ENCODE data around the gene CFAP100. TPM values are rescaled to one million over a fixed set of nuclear protein-coding genes. Genes with fewer than 3 reads are reported as not detected.

Gene CFAP100
- total RNA-seq, 1 donor from 2014 or later = not detected

- no peaks in the 10 kb centered on the region for H3K36me3 ChIP-seq (ENCODE audit: insufficient read depth, low read length)
- no peaks in the 10 kb centered on the region for H3K9me3 Mint-ChIP-seq (ENCODE audit: unreplicated experiment)
- H3K4me1 ChIP-seq (ENCODE audit: insufficient read depth, low read length) = peaks cover 5% of the 10 kb centered on the region
- no peak overlapping the region for H3K4me2 ChIP-seq (ENCODE audit: low read length)
- H3K4me3 ChIP-seq (ENCODE audit: insufficient read depth, low read depth, low read length) = no peak overlapping the region
- H2AFZ ChIP-seq (ENCODE audit: low read depth, low read length) = no peak overlapping the region
- peaks cover 31% of the 10 kb centered on the region for H3K27me3 Mint-ChIP-seq (ENCODE audit: low read depth, unreplicated experiment)
- no peak overlapping the region for H3K27ac Mint-ChIP-seq (ENCODE audit: unreplicated experiment)
- TF ChIP-seq EZH2 (IDR thresholded peaks at IDR 0.05; ENCODE audit: insufficient read depth, low read length) = no peak
- TF ChIP-seq CTCF (IDR thresholded peaks at IDR 0.05; ENCODE audit: insufficient read depth, low read depth, low read length) = no peak
- peaks cover 9% of the 10 kb centered on the region for H3K4me1 Mint-ChIP-seq (ENCODE audit: low read depth, unreplicated experiment)
- no peaks in the 10 kb centered on the region for H3K36me3 Mint-ChIP-seq (ENCODE audit: low read depth, unreplicated experiment)
- no peaks in the 10 kb centered on the region for H3K79me2 ChIP-seq (ENCODE audit: insufficient read depth, low read length)
- no peak overlapping the region for H3K27ac ChIP-seq (ENCODE audit: low read depth, low read length)
- no peak for FAIRE-seq
- no peaks in the 10 kb centered on the region for H4K20me1 ChIP-seq (ENCODE audit: insufficient read depth, low read length)
- peaks cover 2% of the 10 kb centered on the region for H3K27me3 ChIP-seq (ENCODE audit: insufficient read depth, low read length)
- no peak overlapping the region for H3K9ac ChIP-seq (ENCODE audit: low read length)
- no peak for DNase-seq (ENCODE audit: low read depth)
- H3K9me3 ChIP-seq (ENCODE audit: insufficient read depth, low read depth, low read length) = no peaks in the 10 kb centered on the region
- no peak overlapping the region for H3K4me3 Mint-ChIP-seq (ENCODE audit: unreplicated experiment)
Measured at GRCh38 chr3:126482503-126483255, 88.0 kb downstream of the CFAP100 start.

GRCh38 chr3:126483321-126483761 lies 88.6 kb downstream of the CFAP100 start:
- no peaks in the 10 kb centered on the region for H4K20me1 ChIP-seq (ENCODE audit: insufficient read depth, low read length)
- no peaks in the 10 kb centered on the region for H3K36me3 ChIP-seq (ENCODE audit: insufficient read depth, low read length)
- H3K9me3 Mint-ChIP-seq (ENCODE audit: unreplicated experiment) = no peaks in the 10 kb centered on the region
- H3K27me3 ChIP-seq (ENCODE audit: insufficient read depth, low read length) = peaks cover 2% of the 10 kb centered on the region
- H3K9me3 ChIP-seq (ENCODE audit: insufficient read depth, low read depth, low read length) = no peaks in the 10 kb centered on the region
- H3K4me1 Mint-ChIP-seq (ENCODE audit: low read depth, unreplicated experiment) = peaks cover 9% of the 10 kb centered on the region
- FAIRE-seq (no peak), DNase-seq (ENCODE audit: low read depth) (no peak)
- H2AFZ ChIP-seq (ENCODE audit: low read depth, low read length) = no peak overlapping the region
- H3K4me2 ChIP-seq (ENCODE audit: low read length) = no peak overlapping the region
- TF ChIP-seq CTCF (IDR thresholded peaks at IDR 0.05; ENCODE audit: insufficient read depth, low read depth, low read length) (no peak), EZH2 (IDR thresholded peaks at IDR 0.05; ENCODE audit: insufficient read depth, low read length) (no peak)
- no peak overlapping the region for H3K27ac Mint-ChIP-seq (ENCODE audit: unreplicated experiment)
- peaks cover 5% of the 10 kb centered on the region for H3K4me1 ChIP-seq (ENCODE audit: insufficient read depth, low read length)
- no peaks in the 10 kb centered on the region for H3K36me3 Mint-ChIP-seq (ENCODE audit: low read depth, unreplicated experiment)
- H3K27me3 Mint-ChIP-seq (ENCODE audit: low read depth, unreplicated experiment) = peaks cover 31% of the 10 kb centered on the region
- H3K4me3 ChIP-seq (ENCODE audit: insufficient read depth, low read depth, low read length) = no peak overlapping the region
- no peaks in the 10 kb centered on the region for H3K79me2 ChIP-seq (ENCODE audit: insufficient read depth, low read length)
- no peak overlapping the region for H3K9ac ChIP-seq (ENCODE audit: low read length)
- H3K4me3 Mint-ChIP-seq (ENCODE audit: unreplicated experiment) = no peak overlapping the region
- no peak overlapping the region for H3K27ac ChIP-seq (ENCODE audit: low read depth, low read length)

GRCh38 chr3:126484148-126484547 lies 89.4 kb downstream of the CFAP100 start:
- H2AFZ ChIP-seq (ENCODE audit: low read depth, low read length) = no peak overlapping the region
- TF ChIP-seq CTCF (IDR thresholded peaks at IDR 0.05; ENCODE audit: insufficient read depth, low read depth, low read length) (no peak), EZH2 (IDR thresholded peaks at IDR 0.05; ENCODE audit: insufficient read depth, low read length) (no peak)
- H4K20me1 ChIP-seq (ENCODE audit: insufficient read depth, low read length) = no peaks in the 10 kb centered on the region
- H3K27ac ChIP-seq (ENCODE audit: low read depth, low read length) = no peak overlapping the region
- H3K4me1 ChIP-seq (ENCODE audit: insufficient read depth, low read length) = peaks cover 5% of the 10 kb centered on the region
- no peaks in the 10 kb centered on the region for H3K9me3 Mint-ChIP-seq (ENCODE audit: unreplicated experiment)
- no peak overlapping the region for H3K4me3 Mint-ChIP-seq (ENCODE audit: unreplicated experiment)
- no peaks in the 10 kb centered on the region for H3K36me3 ChIP-seq (ENCODE audit: insufficient read depth, low read length)
- H3K27me3 ChIP-seq (ENCODE audit: insufficient read depth, low read length) = peaks cover 2% of the 10 kb centered on the region
- H3K27ac Mint-ChIP-seq (ENCODE audit: unreplicated experiment) = no peak overlapping the region
- H3K9me3 ChIP-seq (ENCODE audit: insufficient read depth, low read depth, low read length) = no peaks in the 10 kb centered on the region
- DNase-seq (ENCODE audit: low read depth) = no peak
- no peak overlapping the region for H3K4me3 ChIP-seq (ENCODE audit: insufficient read depth, low read depth, low read length)
- H3K4me1 Mint-ChIP-seq (ENCODE audit: low read depth, unreplicated experiment) = peaks cover 9% of the 10 kb centered on the region
- FAIRE-seq = no peak
- H3K9ac ChIP-seq (ENCODE audit: low read length) = no peak overlapping the region
- no peak overlapping the region for H3K4me2 ChIP-seq (ENCODE audit: low read length)
- H3K27me3 Mint-ChIP-seq (ENCODE audit: low read depth, unreplicated experiment) = peaks cover 34% of the 10 kb centered on the region
- H3K36me3 Mint-ChIP-seq (ENCODE audit: low read depth, unreplicated experiment) = no peaks in the 10 kb centered on the region
- no peaks in the 10 kb centered on the region for H3K79me2 ChIP-seq (ENCODE audit: insufficient read depth, low read length)
